Daoy (cell line): ENCODE data around the gene ZNF813. TPM values are rescaled to one million over a fixed set of nuclear protein-coding genes. Genes with fewer than 3 reads are reported as not detected.

Experiments used
- DNase-seq: peaks from one replicate; pipeline ENCODE4 v3.0.0-alpha.2; 2015; ENCODE audit warnings: low read depth
- total RNA-seq: library from RNA; depleted of rRNA; stranded (reverse); fragments of >200 nt; shearing (Covaris generic); gene quantifications from 2 replicates; pipeline ENCODE4 v1.2.3, GENCODE V29; 2014; rRNA removed

Gene ZNF813
- total RNA-seq, 1 experiment from 2014 or later = 4.4 TPM

- DNase-seq = peak; percentile 96
Observed at GRCh38 chr19:53520547-53521372, 53.2 kb downstream of the ZNF813 start.

- DNase-seq = no peak
Observed at GRCh38 chr19:53521373-53522202, 54.1 kb downstream of the ZNF813 start.

DNA sequence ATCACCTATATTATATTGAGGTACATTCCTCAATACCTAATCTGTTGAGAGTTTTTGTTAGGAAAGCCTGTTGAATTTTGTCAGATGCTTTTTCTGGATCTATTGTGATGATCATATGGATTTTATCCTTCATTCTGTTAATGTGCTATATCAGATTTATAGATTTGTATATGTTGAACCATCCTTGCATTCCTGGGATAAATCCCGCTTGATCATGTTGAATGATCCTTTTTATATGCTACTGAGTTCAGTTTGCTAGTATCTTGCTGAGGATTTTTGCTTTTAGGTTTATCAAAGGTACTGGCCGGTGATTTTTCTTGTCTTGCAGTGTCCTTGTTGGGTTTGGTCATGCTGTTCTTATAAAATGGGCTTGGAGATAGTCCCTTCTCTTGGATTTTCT, 58.4 kb downstream of the ZNF813 start:
- no peak for DNase-seq

GRCh38 chr19:53530622-53531021, 63.1 kb downstream of the ZNF813 start:
- no peak for DNase-seq

GRCh38 chr19:53531457-53531856, 63.9 kb downstream of the ZNF813 start:
- no peak for DNase-seq

GRCh38 chr19:53532362-53532761, 64.8 kb downstream of the ZNF813 start:
- DNase-seq = no peak

DNA sequence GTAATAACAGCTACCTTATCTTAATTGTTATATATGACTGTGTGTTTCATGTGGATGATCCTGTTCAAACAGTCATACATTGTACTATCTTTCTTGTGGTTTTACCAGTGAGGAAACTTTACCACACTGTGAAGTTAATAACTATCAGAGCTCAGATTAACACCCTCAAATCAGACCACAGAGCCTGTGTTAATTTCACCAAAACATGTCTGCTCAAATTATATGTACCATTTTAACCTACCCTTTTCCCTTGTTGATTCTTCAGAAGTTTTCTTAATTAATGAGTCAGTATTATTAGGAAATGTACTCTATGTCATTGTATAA, 68.7 kb downstream of the ZNF813 start:
- DNase-seq = no peak

DNA sequence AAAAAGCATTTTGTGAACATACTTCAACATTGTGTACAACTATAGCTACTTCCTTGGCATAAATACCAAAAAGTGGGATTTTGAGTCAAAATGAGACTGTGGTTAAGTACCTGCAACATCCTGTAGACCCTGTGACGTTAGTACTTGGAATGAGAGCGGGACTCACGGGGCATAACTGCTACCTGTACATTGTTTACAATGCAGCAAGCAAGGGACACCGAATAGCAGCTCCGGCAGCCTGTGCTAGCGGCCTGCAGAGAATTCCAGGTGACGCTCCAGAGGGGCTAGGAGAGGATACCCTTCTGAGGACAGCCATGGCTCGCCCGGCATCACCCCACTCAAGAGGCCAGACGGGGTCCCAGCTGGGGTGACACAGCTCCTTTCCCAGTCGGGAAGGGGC, 69.6 kb downstream of the ZNF813 start:
- no peak for DNase-seq

DNA sequence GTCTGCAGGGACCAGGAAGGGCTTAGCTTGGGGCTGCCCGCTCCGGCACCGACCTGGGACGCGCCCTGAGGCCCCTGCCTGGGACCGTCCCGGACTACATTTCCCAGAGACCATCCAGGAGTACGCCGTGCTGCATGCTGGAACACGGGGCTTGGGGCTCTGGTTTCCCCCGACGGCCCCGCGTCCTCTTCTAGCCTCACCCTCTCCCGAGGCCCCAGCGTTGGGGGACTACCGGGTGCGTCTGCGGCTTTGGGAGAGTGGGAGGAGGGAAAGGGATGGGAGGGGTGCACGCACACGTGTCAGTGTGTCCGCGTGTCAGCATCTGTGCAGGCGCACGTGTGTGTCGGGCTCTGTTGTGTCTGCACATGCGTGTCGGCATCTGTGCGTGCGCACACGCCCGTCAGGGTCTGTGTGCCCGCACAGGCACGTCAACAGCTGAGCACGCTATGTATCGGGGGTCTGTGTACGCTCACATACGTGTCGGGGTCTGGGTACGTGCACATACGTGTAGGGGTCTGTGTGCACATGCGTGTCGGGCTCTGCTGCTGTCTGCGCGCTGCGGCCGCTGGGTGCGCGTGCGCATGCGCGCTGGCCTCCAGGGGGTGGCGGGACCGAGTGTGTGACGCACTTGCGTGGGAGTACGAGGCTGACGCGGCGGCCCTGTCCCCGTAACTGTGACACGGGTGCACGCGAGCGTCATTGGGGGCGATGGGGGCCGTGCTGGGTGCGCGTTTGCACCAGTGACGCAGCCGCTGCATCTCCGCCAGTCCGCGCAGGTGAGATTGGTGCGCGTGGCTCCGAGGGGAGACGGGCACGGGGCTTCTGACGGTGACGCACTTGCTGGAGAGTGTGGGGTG, 70.2 kb downstream of the ZNF813 start, which contains the start of gene ZNF331:
Gene ZNF331 (plus strand): TSS at position 625 of the 857 bp plus-strand sequence. CDS start 31,232 bp downstream, outside the sequence.
- peak; percentile 63 for DNase-seq

DNA sequence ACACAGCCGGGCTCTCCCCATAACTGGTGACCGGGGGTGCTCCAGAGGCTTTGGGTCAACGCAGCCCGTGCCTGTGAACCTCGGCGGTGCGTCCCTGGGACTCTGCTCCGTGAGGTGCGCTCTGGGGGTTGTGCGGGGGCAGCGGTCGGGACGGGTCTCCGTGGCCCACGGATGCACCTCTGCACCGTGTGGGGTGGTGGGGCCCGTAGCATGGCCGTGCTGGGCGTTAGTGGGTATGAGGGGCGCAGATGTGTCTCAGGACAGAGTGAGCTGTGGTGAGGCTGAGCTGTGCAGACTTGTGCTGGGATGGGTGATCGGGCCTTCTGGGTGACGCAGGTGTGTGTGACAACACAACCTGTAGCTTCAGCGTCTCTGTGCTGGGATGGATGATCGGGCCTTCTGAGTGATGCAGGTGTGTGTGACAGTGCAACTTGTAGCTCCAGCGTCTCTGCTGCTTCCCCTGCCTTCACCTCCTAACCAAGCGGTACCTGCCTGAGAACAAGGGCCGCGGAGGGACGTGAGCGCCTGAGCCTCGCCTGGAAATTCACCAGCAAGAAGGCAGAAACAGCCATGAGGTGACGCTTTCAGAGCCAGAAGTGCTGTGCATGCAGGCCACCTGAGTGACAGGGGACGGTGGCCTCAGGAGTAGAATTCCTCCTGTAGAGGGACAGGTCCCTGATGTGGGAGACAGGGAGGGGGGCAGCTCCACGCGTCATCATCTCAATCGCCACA, 71.0 kb downstream of the ZNF813 start:
- DNase-seq = no peak

DNA sequence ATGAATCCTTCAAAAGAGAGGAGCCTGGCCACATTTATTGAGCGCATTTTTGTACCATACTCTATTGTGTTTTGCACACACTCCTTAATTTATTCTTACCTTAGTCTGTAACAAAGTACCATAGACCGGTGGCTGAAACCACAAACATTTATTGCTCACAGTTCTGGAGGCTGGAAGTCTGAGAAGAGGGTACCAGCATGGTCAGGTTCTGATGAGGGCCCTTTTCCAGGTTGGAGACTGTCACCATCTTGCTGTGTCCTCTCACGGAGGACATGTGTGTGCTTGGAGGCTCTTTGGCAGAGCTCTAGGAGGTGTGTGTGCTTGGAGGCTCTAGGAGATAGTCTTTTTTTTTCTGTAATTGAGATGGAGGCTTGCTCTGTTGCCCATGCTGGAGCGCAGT, 72.6 kb downstream of the ZNF813 start:
- no peak for DNase-seq

GRCh38 chr19:53541971-53542370, 74.4 kb downstream of the ZNF813 start:
- no peak for DNase-seq

DNA sequence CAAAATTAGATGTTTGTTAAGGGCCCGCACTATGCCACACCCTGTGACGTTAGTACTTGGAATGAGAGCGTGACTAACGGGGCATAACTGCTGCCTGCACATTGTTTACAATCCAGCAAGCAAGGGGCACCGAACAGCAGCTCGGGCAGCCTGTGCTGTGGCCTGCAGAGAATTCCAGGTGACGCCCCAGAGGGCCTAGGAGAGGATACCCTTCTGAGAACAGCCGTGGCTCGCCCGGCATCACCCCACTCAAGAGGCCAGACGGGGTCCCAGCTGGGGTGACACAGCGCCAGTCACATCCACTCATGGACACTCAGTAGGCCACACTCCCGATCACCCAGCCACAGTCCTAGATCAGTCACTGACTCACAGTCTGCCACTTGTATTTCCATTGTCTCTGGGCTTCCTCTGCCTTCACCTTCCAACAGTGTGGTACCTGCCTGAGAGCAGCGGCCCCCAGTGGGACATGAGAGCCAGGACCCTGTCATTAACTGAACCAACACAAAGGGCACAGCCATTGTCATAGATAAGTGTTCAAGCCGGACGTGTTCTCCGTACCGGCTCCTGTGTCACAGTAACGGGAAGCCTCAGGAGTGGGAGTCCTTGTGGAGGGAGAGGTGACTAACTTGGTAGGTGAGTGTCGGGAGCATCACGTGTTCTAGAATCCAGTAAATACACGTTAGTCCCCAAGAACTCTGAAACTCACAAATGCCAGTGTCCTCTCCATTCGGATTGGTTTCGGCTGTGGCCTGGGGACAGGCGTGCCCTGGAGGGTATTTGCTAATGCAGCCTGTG, 77.9 kb downstream of the ZNF813 start:
- peak; percentile 75 for DNase-seq

Other genes with a start within 250 kb of the ZNF813 start
- 16.5 and 19.4 TPM in 2 replicates for gene ZNF677, start 212.9 kb upstream of the ZNF813 start, total RNA-seq
- not detected in 2 replicates for gene VN1R2, start 209.4 kb upstream of the ZNF813 start, total RNA-seq
- not detected in 2 replicates for gene VN1R4, start 200.0 kb upstream of the ZNF813 start, total RNA-seq
- gene ZNF845, start 134.0 kb upstream of the ZNF813 start, total RNA-seq = 10.0 and 11.0 TPM in 2 replicates
- 8.1 and 11.2 TPM in 2 replicates for gene ZNF525, start 102.0 kb upstream of the ZNF813 start, total RNA-seq
- gene ZNF765, start 72.6 kb upstream of the ZNF813 start, total RNA-seq = 11.1 and 12.3 TPM in 2 replicates
- gene ZNF761, start 35.7 kb upstream of the ZNF813 start, total RNA-seq = 12.3 and 12.8 TPM in 2 replicates
- 5.3 and 7.6 TPM in 2 replicates for gene ZNF331, start 70.4 kb downstream of the ZNF813 start, total RNA-seq
- gene DPRX, start 164.3 kb downstream of the ZNF813 start, total RNA-seq = not detected in 2 replicates